ENCODE data around the gene WRAP73. TPM values are rescaled to one million over a fixed set of nuclear protein-coding genes. Genes with fewer than 3 reads are reported as not detected.

WRAP73 gene, protein sequence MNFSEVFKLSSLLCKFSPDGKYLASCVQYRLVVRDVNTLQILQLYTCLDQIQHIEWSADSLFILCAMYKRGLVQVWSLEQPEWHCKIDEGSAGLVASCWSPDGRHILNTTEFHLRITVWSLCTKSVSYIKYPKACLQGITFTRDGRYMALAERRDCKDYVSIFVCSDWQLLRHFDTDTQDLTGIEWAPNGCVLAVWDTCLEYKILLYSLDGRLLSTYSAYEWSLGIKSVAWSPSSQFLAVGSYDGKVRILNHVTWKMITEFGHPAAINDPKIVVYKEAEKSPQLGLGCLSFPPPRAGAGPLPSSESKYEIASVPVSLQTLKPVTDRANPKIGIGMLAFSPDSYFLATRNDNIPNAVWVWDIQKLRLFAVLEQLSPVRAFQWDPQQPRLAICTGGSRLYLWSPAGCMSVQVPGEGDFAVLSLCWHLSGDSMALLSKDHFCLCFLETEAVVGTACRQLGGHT
- total RNA-seq, result 18.4 and 20.2 TPM in 2 replicates

DNA sequence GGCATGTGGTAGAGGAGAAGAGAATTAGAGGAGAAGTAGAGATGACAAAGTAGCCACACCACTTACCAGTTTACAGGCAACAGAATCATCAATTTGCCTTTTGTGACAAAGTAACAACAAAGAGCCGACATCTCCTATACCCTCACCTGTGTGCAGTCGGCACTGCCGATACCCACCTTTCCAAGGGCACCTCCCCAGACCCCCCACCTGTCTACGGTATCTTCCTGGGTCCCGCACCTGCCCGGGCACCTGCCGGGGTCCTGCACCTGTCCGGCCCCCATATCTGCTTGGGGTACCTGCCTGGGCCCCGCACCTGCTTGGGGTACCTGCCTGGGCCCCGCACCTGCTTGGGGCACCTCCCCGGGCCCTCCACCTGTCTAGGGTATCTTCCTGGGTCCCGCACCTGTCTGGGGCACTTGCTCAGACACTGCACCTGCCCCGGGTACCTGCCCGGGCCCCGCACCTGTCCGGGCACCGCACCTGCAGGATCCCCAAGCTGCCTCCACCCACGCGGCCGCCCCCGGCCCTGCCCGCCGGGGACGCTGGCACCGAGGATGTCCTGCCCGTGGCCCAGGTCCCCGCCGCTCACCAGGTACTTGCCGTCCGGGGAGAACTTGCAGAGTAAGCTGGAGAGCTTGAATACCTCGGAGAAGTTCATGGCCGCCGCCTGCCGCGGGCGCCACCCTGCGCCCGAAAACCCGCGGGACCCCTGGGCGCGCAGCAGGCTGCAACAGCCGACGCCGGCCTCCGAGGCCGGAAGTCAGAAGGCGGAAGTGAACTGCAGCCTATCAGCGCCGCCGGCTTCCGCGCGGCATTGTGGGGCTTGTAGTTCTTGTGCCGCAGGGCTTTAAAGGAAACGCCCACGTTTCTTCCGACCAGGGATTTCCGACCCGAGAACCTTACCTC lies at the start of gene WRAP73:
Gene WRAP73 (minus strand): TSS at position 762 of the 906 bp plus-strand sequence. CDS start 104 bp downstream, at position 658.

DNA sequence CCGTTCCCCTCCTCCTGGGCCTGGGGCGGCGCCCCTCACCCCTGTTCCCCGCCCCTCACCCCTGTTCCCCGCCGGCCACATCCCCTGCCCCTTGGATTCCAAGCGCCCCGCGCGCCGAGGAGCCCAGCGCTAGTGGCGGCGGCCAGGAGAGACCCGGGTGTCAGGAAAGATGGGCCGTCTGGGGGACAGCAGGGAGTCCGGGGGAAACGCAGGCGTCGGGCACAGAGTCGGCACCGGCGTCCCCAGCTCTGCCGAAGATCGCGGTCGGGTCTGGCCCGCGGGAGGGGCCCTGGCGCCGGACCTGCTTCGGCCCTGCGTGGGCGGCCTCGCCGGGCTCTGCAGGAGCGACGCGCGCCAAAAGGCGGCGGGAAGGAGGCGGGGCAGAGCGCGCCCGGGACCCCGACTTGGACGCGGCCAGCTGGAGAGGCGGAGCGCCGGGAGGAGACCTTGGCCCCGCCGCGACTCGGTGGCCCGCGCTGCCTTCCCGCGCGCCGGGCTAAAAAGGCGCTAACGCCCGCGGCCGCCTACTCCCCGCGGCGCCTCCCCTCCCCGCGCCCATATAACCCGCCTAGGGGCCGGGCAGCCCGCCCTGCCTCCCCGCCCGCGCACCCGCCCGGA lies 2.1 kb upstream of the WRAP73 start, which contains the start of gene TP73:
Gene TP73 (plus strand): TSS at position 587 of the 618 bp plus-strand sequence. CDS start 29,850 bp downstream, outside the sequence.

DNA sequence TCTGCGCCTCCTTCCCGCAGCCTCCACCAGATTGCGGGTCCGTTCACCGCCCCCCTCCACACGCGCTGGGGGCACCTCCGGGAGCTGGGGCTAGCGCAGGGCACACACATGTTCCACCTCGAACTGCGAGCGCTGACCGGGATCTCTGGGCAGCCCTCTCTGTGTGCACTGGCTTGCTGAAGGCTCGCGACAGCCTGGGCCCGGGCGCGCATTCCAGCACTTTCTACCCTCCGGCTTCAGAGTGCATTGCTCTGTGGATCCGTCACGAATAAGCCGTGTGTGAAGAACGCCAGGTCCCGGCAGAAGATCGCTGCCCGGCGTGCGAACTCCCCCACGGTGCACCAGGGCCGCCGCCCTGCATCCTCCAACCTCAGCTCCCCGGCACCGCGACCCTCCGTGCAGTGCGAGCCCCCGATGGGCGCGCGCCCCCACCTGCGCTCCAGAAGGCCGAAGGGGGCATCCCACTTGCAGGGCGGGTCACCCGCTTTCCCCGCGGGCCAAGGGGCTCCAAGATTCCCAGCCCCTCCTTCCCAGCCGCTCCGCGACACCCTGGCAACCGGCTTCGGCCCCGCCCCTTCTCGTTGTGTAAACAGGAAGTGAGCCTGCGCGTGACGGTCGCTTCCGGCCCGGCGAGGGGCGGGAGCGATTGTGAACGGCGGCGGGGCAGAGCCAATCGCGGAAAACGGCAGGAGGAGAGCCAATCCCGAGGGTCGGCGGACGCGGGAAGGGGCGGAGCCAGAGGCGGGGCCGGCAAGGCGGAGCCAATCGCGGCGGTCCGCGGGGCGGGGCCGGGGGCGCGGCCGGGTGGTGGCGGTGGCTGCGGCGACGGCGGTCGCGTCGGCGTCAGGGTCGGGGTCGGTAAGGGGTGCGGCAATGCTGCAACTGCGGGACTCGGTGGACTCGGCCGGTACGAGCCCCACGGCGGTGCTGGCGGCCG lies 25.4 kb downstream of the WRAP73 start, which contains the start of gene TPRG1L:
Gene TPRG1L (plus strand): TSS at position 816 of the 937 bp plus-strand sequence. CDS start 58 bp downstream, at position 874.

DNA sequence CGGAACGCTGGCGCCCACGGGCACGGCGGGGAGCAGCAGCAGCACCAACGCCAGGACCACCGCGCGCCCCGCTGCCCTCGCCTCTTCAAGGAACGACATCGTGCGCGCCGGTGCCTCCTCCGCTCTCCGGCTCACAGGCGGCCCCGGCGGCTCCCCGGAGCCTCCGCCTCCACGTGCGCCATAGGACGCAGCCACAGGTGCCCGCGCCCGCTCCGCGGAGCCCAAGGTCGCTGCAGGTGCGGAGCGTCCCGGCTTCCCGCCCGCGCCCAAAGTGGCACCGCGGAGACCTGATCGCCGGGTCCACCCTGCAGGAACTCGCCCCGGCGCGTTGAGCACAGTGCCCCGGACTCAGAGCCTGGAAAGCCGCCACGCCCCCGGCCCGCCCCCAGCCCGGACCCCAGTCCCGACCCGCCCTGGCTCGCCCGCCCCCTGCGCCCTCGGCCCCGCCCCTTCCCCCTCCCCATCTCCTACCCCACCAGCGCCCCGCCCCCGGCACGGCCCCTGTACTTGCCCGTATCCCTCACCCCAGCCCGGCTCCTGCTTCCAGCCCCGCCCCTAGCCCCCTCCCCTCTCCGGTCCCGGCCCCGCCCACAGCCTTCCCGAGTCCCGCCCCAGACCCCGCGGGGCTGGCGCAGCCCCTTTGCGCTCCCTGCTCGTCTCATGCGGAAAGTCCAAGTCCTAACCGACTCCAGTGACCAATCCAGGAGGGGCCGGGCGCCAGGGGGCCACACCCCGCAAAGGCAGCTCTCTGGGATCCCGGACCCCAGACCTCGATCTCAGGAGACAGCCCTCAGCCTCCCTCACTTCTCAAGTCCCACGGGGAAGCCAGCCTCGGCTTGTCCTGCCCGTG lies 38.5 kb downstream of the WRAP73 start, which contains the start of gene MEGF6:
Gene MEGF6 (minus strand): TSS at position 339 of the 850 bp plus-strand sequence. CDS start 240 bp downstream, at position 99.

Other genes starting within 250 kb of the WRAP73 start
- 8.6 and 17.7 TPM in 2 replicates for gene ARHGEF16, start 195.4 kb downstream of the WRAP73 start, total RNA-seq
- gene MEGF6, start 38.6 kb downstream of the WRAP73 start, total RNA-seq, result 7.3 and 22.1 TPM in 2 replicates
- 12.4 and 21.6 TPM in 2 replicates for gene TPRG1L, start 25.1 kb downstream of the WRAP73 start, total RNA-seq
- gene TP73, start 2.4 kb upstream of the WRAP73 start, total RNA-seq, result not detected in 2 replicates
- not detected in 2 replicates for gene CCDC27, start 102.3 kb upstream of the WRAP73 start, total RNA-seq
- gene SMIM1, start 122.6 kb upstream of the WRAP73 start, total RNA-seq, result 6.4 and 19.6 TPM in 2 replicates
- gene LRRC47, start 146.4 kb upstream of the WRAP73 start, total RNA-seq, result 29.9 and 32.6 TPM in 2 replicates
- 32.1 and 65.3 TPM in 2 replicates for gene CEP104, start 207.1 kb upstream of the WRAP73 start, total RNA-seq
- gene DFFB, start 207.4 kb upstream of the WRAP73 start, total RNA-seq, result 5.2 and 8.3 TPM in 2 replicates